ENCODE results near the gene SLC34A3. TPM values are rescaled to one million over a fixed set of nuclear protein-coding genes. Genes with fewer than 3 reads are reported as not detected.

Gene SLC34A3
- total RNA-seq, 1 donor, result not detected

DNA sequence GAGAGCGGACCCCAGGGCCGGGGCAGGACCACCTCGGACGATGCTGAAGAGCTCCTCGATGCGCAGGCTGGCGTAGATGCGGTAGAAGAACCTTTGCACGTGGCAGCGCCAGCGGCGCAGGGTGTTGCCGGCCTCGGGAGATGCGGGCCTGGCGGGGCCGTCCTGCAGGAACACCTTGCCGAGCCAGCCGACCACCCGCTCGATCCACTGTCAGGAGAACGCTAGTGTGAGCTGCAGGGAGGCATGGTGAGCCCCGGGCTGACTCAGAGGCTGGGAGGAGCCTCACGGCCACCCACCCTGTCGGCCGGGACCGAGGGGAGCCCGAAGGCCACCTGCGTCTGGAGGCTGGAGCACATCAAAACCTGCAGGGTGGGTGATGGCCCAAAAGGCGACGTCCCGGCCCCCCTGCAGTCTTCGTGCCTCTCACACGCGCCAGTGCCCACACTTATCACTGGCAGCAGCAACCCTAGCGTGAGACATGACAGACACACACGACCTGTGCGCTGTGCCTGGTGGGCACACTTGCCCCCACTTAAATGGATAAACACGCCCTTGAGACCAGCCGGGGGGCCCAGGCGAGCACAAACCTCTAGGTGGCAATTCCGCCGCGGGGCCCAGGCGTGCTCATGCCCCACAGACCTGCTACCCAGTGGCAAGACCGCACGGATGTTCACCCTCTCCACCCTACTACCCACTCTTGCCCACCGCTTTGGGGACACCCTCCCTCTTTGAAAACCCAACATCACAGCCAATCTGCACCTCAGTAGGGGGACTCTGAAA is 45.6 kb upstream of the SLC34A3 start:
- TF ChIP-seq, protein P1, sequence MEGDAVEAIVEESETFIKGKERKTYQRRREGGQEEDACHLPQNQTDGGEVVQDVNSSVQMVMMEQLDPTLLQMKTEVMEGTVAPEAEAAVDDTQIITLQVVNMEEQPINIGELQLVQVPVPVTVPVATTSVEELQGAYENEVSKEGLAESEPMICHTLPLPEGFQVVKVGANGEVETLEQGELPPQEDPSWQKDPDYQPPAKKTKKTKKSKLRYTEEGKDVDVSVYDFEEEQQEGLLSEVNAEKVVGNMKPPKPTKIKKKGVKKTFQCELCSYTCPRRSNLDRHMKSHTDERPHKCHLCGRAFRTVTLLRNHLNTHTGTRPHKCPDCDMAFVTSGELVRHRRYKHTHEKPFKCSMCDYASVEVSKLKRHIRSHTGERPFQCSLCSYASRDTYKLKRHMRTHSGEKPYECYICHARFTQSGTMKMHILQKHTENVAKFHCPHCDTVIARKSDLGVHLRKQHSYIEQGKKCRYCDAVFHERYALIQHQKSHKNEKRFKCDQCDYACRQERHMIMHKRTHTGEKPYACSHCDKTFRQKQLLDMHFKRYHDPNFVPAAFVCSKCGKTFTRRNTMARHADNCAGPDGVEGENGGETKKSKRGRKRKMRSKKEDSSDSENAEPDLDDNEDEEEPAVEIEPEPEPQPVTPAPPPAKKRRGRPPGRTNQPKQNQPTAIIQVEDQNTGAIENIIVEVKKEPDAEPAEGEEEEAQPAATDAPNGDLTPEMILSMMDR (IDR thresholded peaks at IDR 0.05; ENCODE audit: extremely low read depth, low read depth, low read length), result no peak
- H4K20me1 ChIP-seq (ENCODE audit: insufficient read depth, low read length), result peaks cover 22% of the 10 kb centered on the region
- H3K79me2 ChIP-seq (ENCODE audit: insufficient read depth, low read length), result peaks cover 40% of the 10 kb centered on the region
- DNase-seq (ENCODE audit: insufficient read length, low spot score, missing footprints), result no peak
- H3K4me1 ChIP-seq (ENCODE audit: insufficient read depth, low read length), result peaks cover 23% of the 10 kb centered on the region
- no peak overlapping the region for H3K27ac ChIP-seq (ENCODE audit: low read depth, low read length)
- no peaks in the 10 kb centered on the region for H3K27me3 ChIP-seq (ENCODE audit: insufficient read depth, low read length)
- H2AFZ ChIP-seq (ENCODE audit: low read length), result no peak overlapping the region
- H3K36me3 ChIP-seq (ENCODE audit: insufficient read depth, low read length), result peaks cover 30% of the 10 kb centered on the region
- H3K4me2 ChIP-seq (ENCODE audit: insufficient read depth, low read length), result no peak overlapping the region
- H3K4me3 ChIP-seq (ENCODE audit: insufficient read depth, low read length), result no peak overlapping the region
- no peaks in the 10 kb centered on the region for H3K9me3 ChIP-seq (ENCODE audit: low read depth, low read length)

DNA sequence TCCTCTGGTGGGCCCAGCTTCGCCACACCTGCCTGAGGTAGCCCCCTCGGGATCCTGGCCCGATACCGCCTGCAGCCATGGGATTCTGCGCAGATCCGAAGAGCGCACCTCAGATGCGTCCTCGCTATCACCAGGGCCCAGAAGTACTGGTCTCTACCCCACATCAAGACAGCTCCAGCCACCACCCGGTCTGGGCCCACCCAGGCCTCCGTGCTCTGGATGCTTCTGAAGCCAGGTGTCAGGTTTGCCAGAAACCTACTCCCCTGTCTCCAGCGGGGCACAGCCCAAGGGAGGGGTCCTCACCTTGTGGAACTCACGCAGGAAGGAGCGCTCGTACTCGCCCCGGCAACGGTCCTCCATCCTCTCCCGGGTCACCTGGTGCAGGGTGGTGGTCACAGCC is 44.8 kb upstream of the SLC34A3 start:
- no peak for DNase-seq (ENCODE audit: insufficient read length, low spot score, missing footprints)
- Histone ChIP-seq H3K27ac (ENCODE audit: low read depth, low read length) (no peak overlapping the region), H3K36me3 (ENCODE audit: insufficient read depth, low read length) (peaks cover 32% of the 10 kb centered on the region), H3K9me3 (ENCODE audit: low read depth, low read length) (no peaks in the 10 kb centered on the region), H4K20me1 (ENCODE audit: insufficient read depth, low read length) (peaks cover 22% of the 10 kb centered on the region), H2AFZ (ENCODE audit: low read length) (no peak overlapping the region), H3K4me2 (ENCODE audit: insufficient read depth, low read length) (no peak overlapping the region), H3K4me3 (ENCODE audit: insufficient read depth, low read length) (no peak overlapping the region), H3K79me2 (ENCODE audit: insufficient read depth, low read length) (peaks cover 49% of the 10 kb centered on the region), H3K27me3 (ENCODE audit: insufficient read depth, low read length) (no peaks in the 10 kb centered on the region), H3K4me1 (ENCODE audit: insufficient read depth, low read length) (peaks cover 23% of the 10 kb centered on the region)
- TF ChIP-seq, protein P1 (IDR thresholded peaks at IDR 0.05; ENCODE audit: extremely low read depth, low read depth, low read length), result no peak

DNA sequence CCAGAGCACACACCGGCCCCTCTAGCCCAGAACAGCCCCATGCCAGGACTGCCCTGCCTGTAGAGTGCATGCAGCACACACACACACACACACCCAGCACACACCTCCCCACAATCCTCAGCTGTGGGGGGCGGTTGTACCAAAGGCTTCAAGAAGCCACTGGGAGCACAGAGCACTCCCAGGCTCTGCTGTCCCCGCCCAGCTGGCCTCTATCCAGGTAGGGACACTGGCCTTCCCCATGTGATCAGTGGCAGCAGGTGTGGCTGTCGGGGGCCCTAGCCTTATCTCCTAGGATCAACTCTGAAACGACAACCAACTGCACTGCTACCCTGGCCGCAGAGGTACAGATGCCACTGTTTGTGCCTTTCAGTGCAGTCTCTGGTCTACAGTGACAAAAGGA is 44.3 kb upstream of the SLC34A3 start:
- H2AFZ ChIP-seq (ENCODE audit: low read length), result no peak overlapping the region
- no peak overlapping the region for H3K4me3 ChIP-seq (ENCODE audit: insufficient read depth, low read length)
- H3K36me3 ChIP-seq (ENCODE audit: insufficient read depth, low read length), result peaks cover 36% of the 10 kb centered on the region
- no peak overlapping the region for H3K4me2 ChIP-seq (ENCODE audit: insufficient read depth, low read length)
- H3K79me2 ChIP-seq (ENCODE audit: insufficient read depth, low read length), result peaks cover 53% of the 10 kb centered on the region
- H3K4me1 ChIP-seq (ENCODE audit: insufficient read depth, low read length), result peaks cover 23% of the 10 kb centered on the region
- H4K20me1 ChIP-seq (ENCODE audit: insufficient read depth, low read length), result peaks cover 22% of the 10 kb centered on the region
- H3K9me3 ChIP-seq (ENCODE audit: low read depth, low read length), result no peaks in the 10 kb centered on the region
- no peak overlapping the region for H3K27ac ChIP-seq (ENCODE audit: low read depth, low read length)
- H3K27me3 ChIP-seq (ENCODE audit: insufficient read depth, low read length), result no peaks in the 10 kb centered on the region
- no peak for DNase-seq (ENCODE audit: insufficient read length, low spot score, missing footprints)
- TF ChIP-seq, protein P1 (IDR thresholded peaks at IDR 0.05; ENCODE audit: extremely low read depth, low read depth, low read length), result no peak

DNA sequence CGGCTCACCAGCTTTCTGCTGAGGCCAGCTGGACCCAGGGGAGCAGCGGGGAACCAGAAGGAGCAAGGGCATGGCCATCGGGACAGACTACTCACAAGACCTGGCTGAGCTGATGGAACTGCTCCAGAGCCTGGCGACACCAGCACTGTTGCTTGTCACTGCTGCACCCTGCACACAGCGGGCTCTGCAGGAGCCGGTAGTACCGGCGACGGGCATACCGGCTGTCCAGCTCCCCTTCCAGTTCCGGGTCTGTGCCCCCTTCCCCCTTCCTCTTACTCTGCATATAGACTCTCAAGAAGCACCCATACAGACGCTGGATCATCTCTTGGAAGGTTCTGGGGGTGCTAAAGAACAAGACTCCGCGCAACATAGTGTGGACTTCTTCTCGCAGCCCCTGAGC is 43.3 kb upstream of the SLC34A3 start:
- TF ChIP-seq, protein P1 (IDR thresholded peaks at IDR 0.05; ENCODE audit: extremely low read depth, low read depth, low read length), result no peak
- peaks cover 60% of the 10 kb centered on the region for H3K79me2 ChIP-seq (ENCODE audit: insufficient read depth, low read length)
- peak overlapping the region; percentile 93 for H3K4me2 ChIP-seq (ENCODE audit: insufficient read depth, low read length)
- H3K27ac ChIP-seq (ENCODE audit: low read depth, low read length), result no peak overlapping the region
- H3K27me3 ChIP-seq (ENCODE audit: insufficient read depth, low read length), result no peaks in the 10 kb centered on the region
- H3K9me3 ChIP-seq (ENCODE audit: low read depth, low read length), result no peaks in the 10 kb centered on the region
- DNase-seq (ENCODE audit: insufficient read length, low spot score, missing footprints), result no peak
- H3K36me3 ChIP-seq (ENCODE audit: insufficient read depth, low read length), result peaks cover 33% of the 10 kb centered on the region
- H3K4me3 ChIP-seq (ENCODE audit: insufficient read depth, low read length), result peak overlapping the region; percentile 97
- H4K20me1 ChIP-seq (ENCODE audit: insufficient read depth, low read length), result peaks cover 22% of the 10 kb centered on the region
- no peak overlapping the region for H2AFZ ChIP-seq (ENCODE audit: low read length)
- H3K4me1 ChIP-seq (ENCODE audit: insufficient read depth, low read length), result peaks cover 23% of the 10 kb centered on the region
